ENCODE measurements around the gene UBE2J2. TPM values are rescaled to one million over a fixed set of nuclear protein-coding genes. Genes with fewer than 3 reads are reported as not detected.

UBE2J2 gene
- total and polyA plus RNA-seq, 5 experiments from 2014 or later, result 84.7 to 105 (median 92.9) TPM

DNA sequence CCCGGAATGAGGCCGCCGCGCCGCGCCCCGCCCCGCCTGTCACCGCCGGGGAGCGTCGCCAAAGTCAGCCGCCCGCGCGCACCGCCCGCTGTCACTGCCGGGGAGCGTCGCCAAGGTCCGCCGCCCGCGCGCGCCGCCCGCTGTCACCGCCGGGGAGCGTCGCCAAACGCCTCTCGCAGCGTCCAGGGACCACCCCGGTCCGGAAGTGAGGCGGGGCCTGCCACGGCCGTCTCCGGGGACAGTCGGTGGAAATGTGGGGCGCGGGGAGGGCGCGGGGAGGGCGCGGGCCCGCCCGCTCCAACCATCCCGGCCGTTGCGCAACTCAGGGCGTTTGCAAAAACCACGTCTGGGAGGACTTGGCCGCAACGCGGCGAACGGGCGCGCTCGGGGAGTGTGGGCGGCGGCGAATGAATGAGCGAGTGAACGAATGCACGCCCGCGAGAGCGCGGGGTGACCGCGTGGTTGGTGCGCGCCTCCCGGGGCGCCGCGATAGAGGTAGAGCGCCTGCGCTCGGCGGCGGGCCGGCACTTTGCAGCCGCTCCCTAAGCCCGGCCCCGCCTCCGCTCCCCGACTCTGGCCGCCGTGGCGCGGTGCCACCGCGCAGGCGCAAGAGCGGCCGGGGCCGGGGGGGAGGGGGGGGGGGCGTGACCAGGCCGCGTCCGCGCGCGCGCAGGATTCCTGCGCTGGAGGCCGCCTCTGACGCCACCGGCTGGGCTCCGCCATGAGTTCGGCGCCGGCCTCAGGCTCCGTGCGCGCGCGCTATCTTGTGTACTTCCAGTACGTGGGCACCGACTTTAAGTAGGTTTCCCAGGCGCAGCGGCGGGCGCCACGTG, 34.5 kb upstream of the UBE2J2 start, which contains the start of the genes ACAP3 and PUSL1:
Gene ACAP3 (minus strand): TSS at position 8 of the 833 bp plus-strand sequence. CDS start 115 bp downstream, outside the sequence.
Gene PUSL1 (plus strand): TSS at position 675 of the 833 bp plus-strand sequence. CDS start 47 bp downstream, at position 722.
- Mint-ChIP-seq H3K36me3 (peaks cover 0 to 5% (median 0%) of the 10 kb centered on the region in 3 donors), H3K27ac (peak within 1 kb of the TSS; percentile 57 to 97 (median 91)), H3K9me3 (no peaks in the 10 kb centered on the region), H3K4me1 (peaks cover 8 to 26% (median 22%) of the 10 kb centered on the region in 4 donors), H3K4me3 (peak within 1 kb of the TSS; percentile 82 to 93 (median 88)), H3K27me3 (no peaks in the 10 kb centered on the region)
- POLR2A ChIA-PET, result interaction anchor here (1.4 to 2.1 kb wide), 2 partner anchors 17 to 24 kb away, joined by 3 to 6 read pairs; no protein-coding TSS in a partner anchor
- DNase-seq (peak; percentile 83 to 95 (median 91)), ATAC-seq (peak; percentile 62 to 74)

DNA sequence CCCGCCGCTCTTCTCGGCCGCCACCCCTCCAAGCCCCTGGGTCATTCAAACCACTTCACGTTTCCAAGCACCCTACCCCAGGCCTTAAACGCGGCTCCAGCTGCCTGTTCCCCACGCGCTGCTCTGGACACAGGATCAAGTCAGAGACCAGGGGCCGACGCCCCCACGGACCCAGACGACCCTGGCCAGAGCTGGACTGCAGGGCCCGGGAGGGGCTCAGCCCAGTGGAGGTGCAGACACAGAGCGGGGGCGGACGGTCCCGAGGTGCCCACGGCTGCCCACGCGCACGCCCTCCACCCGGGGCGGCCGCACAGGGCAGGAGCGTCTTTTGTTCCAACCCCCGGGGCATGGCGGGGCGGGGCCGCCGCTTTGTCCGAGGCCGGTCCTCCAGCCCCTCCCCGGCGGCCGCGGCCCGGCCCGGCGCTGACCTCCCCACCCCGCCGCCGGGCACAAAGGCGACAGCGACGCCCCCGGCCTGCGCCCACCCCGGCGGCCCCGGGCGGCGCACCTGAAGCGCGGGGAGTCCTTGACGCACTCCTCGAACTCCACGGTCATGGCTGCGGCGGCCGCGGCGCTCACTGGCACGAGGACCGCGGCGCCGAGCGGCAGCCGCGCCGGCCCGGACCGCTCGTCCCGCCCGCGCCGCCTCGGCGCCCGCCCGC, 33.7 kb upstream of the UBE2J2 start:
- Mint-ChIP-seq H3K9me3 (no peaks in the 10 kb centered on the region), H3K4me3 (peak overlapping the region; percentile 82 to 90 (median 88)), H3K27ac (peak overlapping the region in 9 of 10 donors; percentile 57 to 97 (median 84)), H3K4me1 (peaks cover 6 to 26% (median 22%) of the 10 kb centered on the region in 4 donors), H3K36me3 (peaks cover 0 to 3% (median 0%) of the 10 kb centered on the region in 3 donors), H3K27me3 (no peaks in the 10 kb centered on the region)
- ATAC-seq, result peak in 1 of 2 donors; percentile 2
- DNase-seq, result peak in 1 of 10 donors; percentile 12
- POLR2A ChIA-PET, result interaction anchor here (1.0 to 1.1 kb wide), 2 partner anchors 66 to 132 kb away, joined by 3 to 4 read pairs; no protein-coding TSS in a partner anchor

DNA sequence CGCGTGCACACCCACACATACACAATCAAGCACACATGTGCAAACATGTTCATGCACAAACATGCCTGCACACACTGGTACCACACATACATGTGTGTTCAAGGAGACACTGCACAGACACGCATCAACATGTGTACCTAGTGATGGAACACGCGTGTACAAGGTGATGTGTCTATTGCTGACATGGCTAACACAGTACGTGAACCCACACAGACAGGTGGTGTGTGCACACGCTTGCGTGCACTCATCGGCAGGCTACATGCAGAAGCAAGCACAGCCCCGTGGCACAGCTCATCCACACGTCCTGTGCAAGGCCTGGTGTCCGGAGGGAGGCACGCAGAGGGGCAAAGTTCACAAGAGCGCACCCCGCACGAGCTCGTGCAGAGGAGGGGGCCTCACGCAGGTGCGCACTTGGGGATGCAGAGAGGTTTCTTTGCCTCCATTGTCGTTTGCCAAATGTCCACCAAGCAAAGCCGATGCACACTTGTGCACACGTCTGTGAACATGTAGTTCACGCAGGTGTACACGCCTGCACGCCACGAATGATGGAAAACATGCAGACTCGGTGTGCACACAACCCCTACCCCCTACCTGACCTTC, 33.1 kb upstream of the UBE2J2 start:
- Mint-ChIP-seq H3K27ac (peak overlapping the region; percentile 57 to 97 (median 86)), H3K9me3 (no peaks in the 10 kb centered on the region), H3K4me3 (peak overlapping the region; percentile 82 to 90 (median 88)), H3K4me1 (peaks cover 6 to 27% (median 22%) of the 10 kb centered on the region in 4 donors), H3K36me3 (peaks cover 0 to 3% (median 0%) of the 10 kb centered on the region in 3 donors), H3K27me3 (no peaks in the 10 kb centered on the region)
- ATAC-seq, result no peak
- peak in 1 of 10 donors; percentile 17 for DNase-seq
- POLR2A ChIA-PET, result interaction anchor here (0.6 to 1.1 kb wide), 3 partner anchors 67 to 913 kb away, joined by 3 to 4 read pairs (median 3); no protein-coding TSS in a partner anchor

DNA sequence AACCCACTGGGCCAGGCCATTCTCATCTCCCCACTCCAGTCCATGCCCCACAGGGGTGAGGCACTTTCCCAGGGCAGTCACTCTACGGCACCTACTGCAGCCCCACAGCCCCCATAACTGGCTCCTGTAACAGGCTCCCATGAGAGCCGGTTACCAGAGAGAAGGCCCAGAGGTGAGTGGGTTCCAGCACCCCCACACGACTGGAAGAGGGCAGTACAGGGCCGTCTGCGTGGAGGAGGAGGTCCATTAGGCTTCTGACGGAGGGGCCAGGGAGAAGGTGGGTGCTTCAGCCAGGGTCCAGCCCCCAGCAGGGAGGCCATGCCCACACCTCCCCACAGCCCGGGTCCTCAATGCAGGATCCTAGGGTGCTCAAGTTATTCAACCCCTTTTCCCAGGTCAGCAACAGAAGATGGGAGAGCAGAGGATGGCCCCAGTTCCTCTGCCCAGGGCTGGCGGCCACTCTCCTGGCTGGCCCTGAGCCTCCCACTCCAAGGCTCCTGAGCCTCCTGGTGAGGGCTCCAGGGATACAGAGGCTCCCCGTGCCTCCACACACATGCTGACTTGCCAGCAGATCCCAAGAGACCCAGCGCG, 32.5 kb upstream of the UBE2J2 start:
- peak overlapping the region; percentile 57 to 94 (median 89) for H3K27ac Mint-ChIP-seq
- H3K27me3 Mint-ChIP-seq, result no peaks in the 10 kb centered on the region
- peak overlapping the region; percentile 82 to 90 (median 88) for H3K4me3 Mint-ChIP-seq
- no peaks in the 10 kb centered on the region for H3K36me3 Mint-ChIP-seq
- DNase-seq (peak in 1 of 10 donors; percentile 28), ATAC-seq (no peak)
- H3K4me1 Mint-ChIP-seq, result peaks cover 6 to 28% (median 22%) of the 10 kb centered on the region in 4 donors
- no peaks in the 10 kb centered on the region for H3K9me3 Mint-ChIP-seq
- POLR2A ChIA-PET, result interaction anchor here (0.6 to 1.8 kb wide), 5 partner anchors 11 to 914 kb away, joined by 3 to 5 read pairs (median 3); partner anchors contain the start of gene AURKAIP1

DNA sequence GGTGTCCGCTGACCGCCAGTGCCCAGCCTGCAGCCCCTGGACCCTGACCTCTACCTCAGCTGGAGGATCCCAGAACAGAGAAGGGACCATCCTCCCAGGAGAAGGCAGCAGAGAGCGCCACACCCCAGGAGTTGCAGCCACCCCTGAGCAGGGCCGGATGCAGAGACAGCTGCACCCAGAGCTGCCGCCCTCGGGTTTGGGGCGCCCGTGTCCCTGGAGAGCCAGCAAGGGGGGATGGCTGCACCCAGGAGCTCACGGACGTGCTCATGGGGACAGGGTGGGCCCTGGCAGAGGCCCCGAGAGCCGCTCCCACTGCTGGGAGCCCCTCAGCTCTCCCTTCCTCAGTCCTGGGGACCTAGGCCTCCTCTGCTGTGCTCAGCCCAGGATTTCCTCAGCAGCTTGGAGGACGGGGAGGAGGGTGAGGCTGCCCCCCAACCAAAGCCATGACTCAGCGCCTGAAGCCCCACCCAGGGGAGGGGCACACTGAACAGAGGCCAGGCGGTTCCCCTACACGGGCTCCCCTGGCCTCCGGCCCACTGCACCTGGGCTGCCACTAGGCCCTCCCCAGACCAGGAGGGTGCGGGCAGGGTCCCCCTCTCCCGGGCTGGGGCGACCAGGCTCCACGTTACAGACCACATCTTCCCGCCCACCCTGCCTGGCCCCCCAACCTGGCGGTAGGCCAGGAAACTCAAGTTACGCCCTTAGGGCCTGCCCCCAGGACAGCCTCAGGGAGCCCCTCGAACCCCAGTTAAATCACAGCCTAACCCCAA, 31.8 kb upstream of the UBE2J2 start:
- Mint-ChIP-seq H3K27ac (peak overlapping the region; percentile 31 to 94 (median 88)), H3K9me3 (no peaks in the 10 kb centered on the region), H3K36me3 (no peaks in the 10 kb centered on the region), H3K4me1 (peaks cover 6 to 25% (median 22%) of the 10 kb centered on the region in 4 donors), H3K4me3 (peak overlapping the region; percentile 82 to 90 (median 88)), H3K27me3 (no peaks in the 10 kb centered on the region)
- ATAC-seq (peak; percentile 42 to 48), DNase-seq (peak; percentile 46 to 85 (median 64))
- POLR2A ChIA-PET, result interaction anchor here (0.5 to 1.8 kb wide), 12 partner anchors 9 to 286 kb away, joined by 3 to 9 read pairs (median 4); partner anchors contain the start of gene AURKAIP1

DNA sequence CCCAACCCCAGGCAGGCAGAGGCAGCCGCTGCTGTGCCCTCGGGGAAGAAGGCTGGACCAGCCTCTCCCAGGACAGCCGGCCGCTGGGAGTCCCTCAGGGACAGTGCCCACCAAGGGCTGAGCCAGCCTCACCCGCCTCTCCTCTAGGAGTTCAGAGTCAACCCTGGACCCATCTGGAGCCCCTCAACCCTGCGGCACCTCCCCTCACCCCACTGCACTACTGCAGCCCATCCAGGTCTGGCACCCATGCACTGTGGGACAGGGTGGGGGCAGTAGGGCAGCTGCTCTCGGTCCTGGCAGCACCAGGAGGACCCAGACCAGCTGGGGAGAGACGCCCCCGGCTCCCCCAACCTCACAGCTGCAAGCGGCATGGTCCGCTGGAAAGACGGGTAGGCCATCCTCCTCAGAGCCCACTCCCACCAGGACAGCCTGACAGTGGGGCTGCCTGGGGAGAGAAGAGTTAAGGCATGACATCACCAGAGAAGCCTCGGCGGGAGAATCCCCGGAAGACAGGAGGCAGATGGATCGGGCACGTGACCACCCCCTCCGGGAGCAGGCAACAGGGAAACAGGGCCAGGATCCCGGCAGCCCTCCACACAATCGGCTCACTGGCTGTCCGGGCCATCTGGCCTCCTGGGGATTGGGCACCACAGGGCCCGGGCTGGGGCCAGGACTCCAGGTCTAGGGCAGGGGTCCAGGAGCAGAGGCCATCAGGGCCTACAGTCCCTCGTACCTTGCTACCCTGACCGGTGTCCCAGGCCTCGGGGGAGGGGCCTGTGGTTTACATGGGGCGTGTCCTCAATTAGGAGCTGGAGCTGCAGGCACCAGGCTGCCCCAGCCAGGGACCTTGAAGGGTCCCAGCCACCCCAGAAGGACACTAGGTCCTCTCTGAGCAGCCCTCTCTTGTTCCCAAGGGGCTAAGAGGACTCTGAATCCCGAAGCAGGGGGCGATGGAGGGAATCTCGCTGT, 31.0 kb upstream of the UBE2J2 start:
- no peaks in the 10 kb centered on the region for H3K27me3 Mint-ChIP-seq
- H3K9me3 Mint-ChIP-seq, result no peaks in the 10 kb centered on the region
- ATAC-seq (no peak), DNase-seq (no peak)
- peak overlapping the region; percentile 45 to 90 (median 86) for H3K4me3 Mint-ChIP-seq
- no peaks in the 10 kb centered on the region for H3K36me3 Mint-ChIP-seq
- H3K4me1 Mint-ChIP-seq, result peaks cover 6 to 29% (median 22%) of the 10 kb centered on the region in 4 donors
- POLR2A ChIA-PET, result interaction anchor here (0.5 to 1.8 kb wide), 10 partner anchors 10 to 198 kb away, joined by 3 to 6 read pairs (median 4); partner anchors contain the start of gene AURKAIP1
- H3K27ac Mint-ChIP-seq, result peak overlapping the region in 7 of 10 donors; percentile 22 to 81 (median 52)

DNA sequence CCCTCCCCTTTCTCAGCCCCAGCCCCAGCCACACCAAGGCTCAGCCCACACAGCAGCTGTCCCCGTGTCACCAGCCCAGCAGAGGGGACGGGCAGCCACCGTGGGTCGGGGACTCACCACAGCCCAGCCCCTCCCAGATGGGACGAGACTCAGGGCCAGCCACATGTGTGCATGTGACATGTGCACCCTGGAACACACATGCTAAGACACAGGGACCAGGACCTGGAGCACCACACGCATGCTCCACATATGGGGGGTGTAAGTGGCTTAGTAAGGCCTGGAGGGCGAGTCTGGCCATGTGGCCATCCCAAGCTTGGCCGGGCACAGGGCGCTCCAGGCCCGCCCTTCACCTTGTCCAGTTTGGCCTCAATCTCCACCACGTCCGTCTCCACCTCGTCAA, 30.1 kb upstream of the UBE2J2 start:
- Mint-ChIP-seq H3K9me3 (no peaks in the 10 kb centered on the region), H3K27me3 (no peaks in the 10 kb centered on the region), H3K36me3 (no peaks in the 10 kb centered on the region), H3K4me3 (no peak overlapping the region), H3K27ac (no peak overlapping the region), H3K4me1 (peaks cover 6 to 29% (median 22%) of the 10 kb centered on the region in 4 donors)
- no peak for DNase-seq
- no peak for ATAC-seq
- POLR2A ChIA-PET, result no interaction called here

DNA sequence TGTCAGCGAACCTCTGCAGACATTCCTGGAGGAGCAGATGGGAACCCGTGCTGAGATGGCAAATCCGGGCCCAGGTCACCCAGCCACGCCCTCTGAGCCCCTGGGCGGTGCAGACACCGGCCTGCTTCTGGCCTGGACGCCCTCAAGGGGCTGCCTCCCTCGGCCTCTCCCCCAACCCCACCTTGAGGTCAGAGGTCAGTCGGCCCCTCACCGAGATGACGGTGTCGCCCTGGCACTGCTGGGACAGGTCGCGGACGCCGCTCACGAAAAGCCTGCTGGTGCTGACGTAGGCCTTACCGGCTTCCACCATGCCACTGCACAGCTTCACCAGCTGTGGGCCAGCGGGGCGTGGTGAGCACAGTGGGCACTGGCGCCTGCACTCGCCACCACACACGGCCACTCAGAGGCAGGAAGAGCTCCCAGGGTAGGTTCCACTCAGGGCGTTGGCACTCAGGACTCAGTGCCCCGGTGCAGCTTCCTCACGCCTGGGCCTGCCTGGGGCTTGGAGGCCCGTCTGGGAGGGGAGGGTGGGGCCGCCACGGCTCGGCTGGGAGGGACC, 29.4 kb upstream of the UBE2J2 start:
- Mint-ChIP-seq H3K4me3 (no peak overlapping the region), H3K27me3 (no peaks in the 10 kb centered on the region)
- POLR2A ChIA-PET, result no interaction called here

DNA sequence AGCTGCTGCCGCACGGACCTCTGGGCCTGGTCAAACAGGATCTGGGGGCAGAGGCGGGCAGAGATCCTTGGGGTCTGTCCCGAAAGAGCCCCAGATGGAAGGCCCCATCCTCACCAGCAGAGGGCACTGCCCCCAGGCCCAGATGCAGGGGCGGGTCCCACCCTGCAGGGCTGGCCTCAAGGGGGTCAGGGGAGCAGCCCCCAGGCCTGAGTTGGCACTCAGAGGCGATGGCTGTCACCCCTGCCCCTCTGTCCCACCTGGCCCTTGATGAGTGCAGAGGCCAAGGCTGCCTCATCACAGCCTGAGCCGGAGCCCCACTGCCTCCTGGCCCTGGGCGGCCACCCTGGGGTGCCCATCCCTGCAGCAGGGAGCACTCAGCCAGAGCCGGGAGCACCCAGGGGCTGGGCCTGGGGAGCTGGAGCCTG, 28.4 kb upstream of the UBE2J2 start:
- Mint-ChIP-seq H3K36me3 (no peaks in the 10 kb centered on the region), H3K27me3 (no peaks in the 10 kb centered on the region), H3K9me3 (no peaks in the 10 kb centered on the region), H3K4me1 (peaks cover 6 to 27% (median 21%) of the 10 kb centered on the region in 4 donors), H3K27ac (no peak overlapping the region), H3K4me3 (no peak overlapping the region)
- no peak for DNase-seq
- POLR2A ChIA-PET, result no interaction called here
- no peak for ATAC-seq

More for the DNA sequence above, 29.4 kb upstream of the UBE2J2 start:
- ATAC-seq (no peak), DNase-seq (no peak)
- Mint-ChIP-seq H3K4me1 (peaks cover 6 to 29% (median 22%) of the 10 kb centered on the region in 4 donors), H3K27ac (no peak overlapping the region), H3K9me3 (no peaks in the 10 kb centered on the region), H3K36me3 (no peaks in the 10 kb centered on the region)

DNA sequence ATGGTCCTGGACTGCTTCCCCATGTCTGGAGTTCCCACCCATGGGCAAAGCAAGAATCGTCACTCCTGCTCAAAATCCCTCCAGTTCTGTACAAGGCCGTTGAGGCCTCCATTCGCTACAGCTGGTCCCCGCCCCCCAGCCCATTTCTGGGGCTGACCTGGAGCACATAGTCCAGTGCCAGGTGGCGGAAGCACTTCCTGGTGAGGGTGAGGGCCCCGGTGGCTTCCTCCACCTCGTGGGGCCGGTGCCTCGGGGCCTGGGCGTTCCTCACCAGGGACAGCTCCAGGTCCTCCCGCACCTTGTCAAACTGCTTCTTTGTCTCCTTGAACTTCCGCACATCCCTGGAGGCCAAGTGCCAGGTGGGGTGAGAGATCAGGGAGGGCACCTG, 26.7 kb upstream of the UBE2J2 start:
- no peaks in the 10 kb centered on the region for H3K9me3 Mint-ChIP-seq
- no peak overlapping the region for H3K4me3 Mint-ChIP-seq
- POLR2A ChIA-PET, result interaction anchor here (0.7 kb wide), 1 partner anchor 24 kb away, joined by 3 read pairs; no protein-coding TSS in a partner anchor
- no peaks in the 10 kb centered on the region for H3K27me3 Mint-ChIP-seq
- peak overlapping the region in 1 of 10 donors; percentile 53 for H3K27ac Mint-ChIP-seq
- DNase-seq, result no peak
- H3K4me1 Mint-ChIP-seq, result peaks cover 2 to 12% (median 4%) of the 10 kb centered on the region in 4 donors
- ATAC-seq, result no peak
- H3K36me3 Mint-ChIP-seq, result no peaks in the 10 kb centered on the region
